OCI-LY3 (cell line): Measurements from ENCODE around the gene CPT1C.

Experiments used
- H2AFZ ChIP-seq: fragments of 200-600, 300-600 bp; shearing (Covaris generic); 2 replicates; pipeline ENCODE4 v1.6.0; 2014; ENCODE audit warnings: antibody characterized with exemption, low read depth, low read length
- H3K27ac ChIP-seq: fragments of 200-600, 300-600 bp; sonication (generic); 2 replicates; pipeline ENCODE4 v1.5.1; 2014; ENCODE audit warnings: mild to moderate bottlenecking, low read length, moderate library complexity, mixed read lengths
- H3K27me3 ChIP-seq: fragments of 200-600, 300-600 bp; sonication (generic); 2 replicates; pipeline ENCODE4 v1.6.1; 2014; ENCODE audit warnings: low read depth, low read length, mixed read lengths
- H3K36me3 ChIP-seq: fragments of 200-600, 300-600 bp; sonication (generic); replicated peaks from 2 replicates; pipeline ENCODE3; 2014; ENCODE audit warnings: low read depth, low read length, mixed read lengths
- H3K4me1 ChIP-seq: fragments of 300-600, 200-600 bp; sonication (generic); 2 replicates; pipeline ENCODE4 v1.6.1; 2014; ENCODE audit warnings: low read length, mixed read lengths
- H3K4me2 ChIP-seq: fragments of 200-600, 300-600 bp; sonication (generic); 2 replicates; pipeline ENCODE4 v1.6.1; 2014; ENCODE audit warnings: low read length, mixed read lengths
- H3K4me3 ChIP-seq: fragments of 300-600, 200-600 bp; sonication (generic); 2 replicates; pipeline ENCODE4 v1.5.1; 2014; ENCODE audit warnings: antibody characterized with exemption, mild to moderate bottlenecking, low read length, moderate library complexity
- H3K79me2 ChIP-seq: fragments of 300-600, 200-600 bp; shearing (Covaris generic); 2 replicates; pipeline ENCODE4 v1.6.1; 2014; ENCODE audit warnings: mild to moderate bottlenecking, low read length, mixed read lengths
- H3K9ac ChIP-seq: fragments of 300-600, 200-600 bp; shearing (Covaris generic); 2 replicates; pipeline ENCODE4 v1.6.0; 2014; ENCODE audit warnings: mild to moderate bottlenecking, low read length, moderate library complexity
- H3K9me3 ChIP-seq: fragments of 200-600, 300-600 bp; shearing (Covaris generic); 2 replicates; pipeline ENCODE4 v1.6.1; 2014; ENCODE audit warnings: low read length, mixed read lengths; ENCODE audit not compliant: insufficient read depth
- H4K20me1 ChIP-seq: fragments of 200-600, 300-600 bp; sonication (generic); 2 replicates; pipeline ENCODE4 v1.6.1; 2016; ENCODE audit warnings: low read length, mixed read lengths; ENCODE audit not compliant: insufficient read depth
- CTCF ChIP-seq: fragments of 200-600, 300-600 bp; sonication (generic); IDR thresholded peaks from 2 replicates; pipeline ENCODE4 v1.5.1; 2014; ENCODE audit warnings: antibody characterized with exemption, low read length, low read depth
- EZH2phosphoT487 ChIP-seq: fragments of 200-600 bp; shearing (Covaris generic); IDR thresholded peaks from 2 replicates; pipeline ENCODE4 v1.6.1; 2018; ENCODE audit warnings: antibody characterized with exemption, mixed run types, low read depth

Gene CPT1C

GRCh38 chr19:49687566-49688316 is 3.2 kb upstream of the CPT1C start:
- peaks cover 30% of the 10 kb centered on the region for H3K79me2 ChIP-seq
- peaks cover 75% of the 10 kb centered on the region for H3K36me3 ChIP-seq
- no peaks in the 10 kb centered on the region for H3K9me3 ChIP-seq
- H3K4me3 ChIP-seq = no peak overlapping the region
- H3K9ac ChIP-seq = no peak overlapping the region
- no peak overlapping the region for H2AFZ ChIP-seq
- peaks cover 21% of the 10 kb centered on the region for H3K4me1 ChIP-seq
- TF ChIP-seq CTCF (no peak), EZH2phosphoT487 (no peak)
- no peaks in the 10 kb centered on the region for H3K27me3 ChIP-seq
- no peak overlapping the region for H3K4me2 ChIP-seq
- peak overlapping the region; percentile 20; the same call in 1 of the 2 replicates for H3K27ac ChIP-seq
- peaks cover 65% of the 10 kb centered on the region for H4K20me1 ChIP-seq

GRCh38 chr19:49688531-49689132 is 2.3 kb upstream of the CPT1C start:
- Histone ChIP-seq H4K20me1 (peaks cover 58% of the 10 kb centered on the region), H3K4me1 (peaks cover 16% of the 10 kb centered on the region; the same call in 1 of the 2 replicates), H3K4me2 (no peak overlapping the region), H3K9ac (no peak overlapping the region), H3K27ac (peak overlapping the region; percentile 20; the same call in 1 of the 2 replicates), H3K79me2 (peaks cover 23% of the 10 kb centered on the region), H3K9me3 (no peaks in the 10 kb centered on the region), H3K27me3 (no peaks in the 10 kb centered on the region), H3K4me3 (no peak overlapping the region), H2AFZ (no peak overlapping the region), H3K36me3 (peaks cover 74% of the 10 kb centered on the region)
- TF ChIP-seq CTCF = no peak
- no peak for TF ChIP-seq EZH2phosphoT487

- no peaks in the 10 kb centered on the region for H3K9me3 ChIP-seq
- H4K20me1 ChIP-seq = peaks cover 51% of the 10 kb centered on the region
- no peak within 1 kb of the TSS for H3K4me3 ChIP-seq
- H3K27me3 ChIP-seq = no peaks in the 10 kb centered on the region
- peaks cover 16% of the 10 kb centered on the region; the same call in 1 of the 2 replicates for H3K79me2 ChIP-seq
- H3K36me3 ChIP-seq = peaks cover 67% of the 10 kb centered on the region
- H3K4me1 ChIP-seq = peaks cover 16% of the 10 kb centered on the region; the same call in 1 of the 2 replicates
- no peak within 1 kb of the TSS for H3K9ac ChIP-seq
- H2AFZ ChIP-seq = no peak within 1 kb of the TSS
- H3K27ac ChIP-seq = peak within 1 kb of the TSS; percentile 20; the same call in 1 of the 2 replicates
- no peak for TF ChIP-seq EZH2phosphoT487
- TF ChIP-seq CTCF = no peak
- H3K4me2 ChIP-seq = no peak within 1 kb of the TSS
Measured at GRCh38 chr19:49689133-49690078, 1.5 kb upstream of the CPT1C start, which contains the start of gene ADM5. Gene ADM5 (plus strand): TSS chr19:49689594. CDS start chr19:49689838, 244 bp downstream.
